ENCODE results near the gene FGFR3.

FGFR3 gene

DNA sequence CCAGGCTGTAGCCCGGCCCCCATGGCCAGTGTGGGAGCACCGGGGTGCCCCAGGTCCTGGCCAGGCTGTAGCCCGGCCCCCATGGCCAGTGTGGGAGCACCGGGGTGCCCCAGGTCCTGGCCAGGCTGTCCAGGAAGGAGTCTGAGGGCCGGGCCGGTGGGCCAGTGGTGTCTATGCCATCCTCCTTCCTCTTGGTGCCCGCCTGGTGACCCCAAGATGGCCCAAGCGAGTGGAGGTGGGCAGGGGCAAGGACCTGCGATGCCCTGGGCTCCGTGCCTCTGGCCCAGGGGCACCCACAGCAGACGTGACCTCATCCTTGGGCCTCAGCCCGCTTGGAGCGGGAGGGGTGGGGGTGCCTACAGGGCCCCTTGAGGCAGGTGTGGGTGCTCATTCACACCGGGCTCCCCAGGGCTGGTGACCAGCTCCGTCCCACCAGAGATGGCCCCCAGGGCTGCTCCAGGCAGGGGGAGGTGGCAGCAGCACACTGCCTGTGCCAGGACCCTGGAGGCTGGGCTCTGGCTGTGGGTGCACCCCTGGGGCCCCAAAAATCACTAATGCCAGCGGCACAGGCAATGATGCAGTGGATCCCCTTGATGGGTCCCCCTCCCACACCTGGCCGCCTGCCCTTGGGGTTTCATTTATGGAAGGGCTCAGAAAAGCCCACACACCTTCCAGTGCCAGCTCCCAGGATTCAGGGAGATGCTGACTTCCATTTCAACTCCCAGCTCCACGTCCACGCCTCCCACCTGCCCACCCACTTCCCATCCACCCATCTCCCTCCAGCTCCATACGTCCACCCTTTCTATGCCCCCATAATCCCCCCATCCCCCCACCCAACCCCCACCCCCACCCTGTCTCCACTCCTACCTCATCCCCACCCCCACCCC, 36.0 kb upstream of the FGFR3 start:
- DNase-seq = no peak

- no peak for DNase-seq
These were observed 35.3 kb upstream of the FGFR3 start for GRCh38 chr4:1757836-1758235.

DNA sequence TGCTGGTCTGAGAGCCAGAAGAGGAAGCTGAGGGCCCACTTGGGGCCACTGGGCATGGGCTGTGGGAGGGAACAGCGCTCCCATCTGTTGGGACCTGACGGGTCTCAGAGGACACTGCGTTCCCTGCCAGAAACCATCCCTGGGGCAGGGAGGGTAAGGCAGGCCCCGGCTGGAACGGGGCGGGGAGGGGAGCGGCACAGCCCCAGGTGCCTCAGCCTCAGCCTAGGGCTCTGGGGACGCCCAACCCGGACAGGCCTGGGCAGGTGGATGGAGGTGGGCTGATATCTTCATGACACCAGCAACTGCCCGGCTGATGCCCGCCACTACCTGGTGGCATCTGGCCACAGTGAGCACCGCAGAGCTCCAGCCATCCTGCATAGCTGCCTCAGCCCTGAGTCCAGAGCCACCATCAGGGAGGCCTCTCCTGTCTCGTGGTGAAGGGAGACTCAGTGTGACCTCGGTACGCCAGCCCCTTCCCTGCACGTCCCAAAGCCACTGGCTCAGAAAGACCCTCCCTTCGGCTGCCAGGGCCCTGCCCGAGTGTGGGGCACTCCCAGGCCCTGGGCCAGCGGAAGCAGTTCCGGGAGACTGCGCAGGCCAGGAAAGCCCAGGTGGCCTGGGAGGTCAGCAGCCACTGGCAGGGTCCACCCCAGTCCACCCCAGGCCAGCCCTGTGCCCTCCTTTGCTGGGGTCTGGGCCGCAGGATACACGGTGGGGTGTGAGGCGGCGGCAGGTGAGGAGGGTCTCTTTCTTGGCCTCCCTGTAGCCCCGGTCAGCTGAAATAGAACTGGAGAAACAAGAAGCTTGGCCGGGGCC, 34.6 kb upstream of the FGFR3 start:
- DNase-seq = no peak

DNA sequence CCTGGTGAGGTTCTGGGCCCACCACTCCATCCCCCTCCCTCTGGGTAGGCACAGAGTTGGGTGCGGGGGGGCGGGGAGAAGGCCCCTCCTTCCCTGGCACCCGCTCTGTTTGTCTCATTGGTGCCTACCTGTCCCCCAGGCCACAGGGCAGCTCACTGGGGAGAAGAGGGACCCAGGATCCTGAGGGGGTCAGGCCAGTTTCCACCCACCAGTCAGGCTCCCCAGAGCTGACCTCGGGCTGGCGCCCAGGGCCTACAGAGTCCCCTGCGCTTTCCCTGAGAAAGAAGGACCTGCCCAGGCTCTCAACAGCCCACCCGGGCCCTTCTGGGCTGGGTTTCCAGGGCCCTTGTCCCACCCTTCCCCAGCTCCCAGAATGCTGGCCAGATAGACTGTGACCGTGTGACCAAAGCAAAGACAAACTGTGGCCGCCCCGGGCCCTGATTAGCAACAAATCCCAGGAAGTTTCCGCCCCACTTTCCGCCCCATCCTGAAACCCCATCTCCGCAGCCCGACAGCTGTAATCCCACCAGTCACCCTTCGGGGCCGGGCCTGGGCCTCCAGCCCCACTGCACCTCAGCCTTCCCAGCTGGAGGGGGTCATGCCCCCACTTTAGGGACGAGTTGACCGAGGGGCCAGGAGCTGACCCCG, 33.8 kb upstream of the FGFR3 start:
- DNase-seq = no peak

GRCh38 chr4:1759818-1760223, 33.3 kb upstream of the FGFR3 start:
- DNase-seq = no peak

- no peak for DNase-seq
These were observed 32.5 kb upstream of the FGFR3 start for GRCh38 chr4:1760521-1761071.

- no peak for DNase-seq
These were observed 31.9 kb upstream of the FGFR3 start for GRCh38 chr4:1761130-1761689.

- DNase-seq = no peak
These were observed 30.7 kb upstream of the FGFR3 start for GRCh38 chr4:1762264-1763010.

DNA sequence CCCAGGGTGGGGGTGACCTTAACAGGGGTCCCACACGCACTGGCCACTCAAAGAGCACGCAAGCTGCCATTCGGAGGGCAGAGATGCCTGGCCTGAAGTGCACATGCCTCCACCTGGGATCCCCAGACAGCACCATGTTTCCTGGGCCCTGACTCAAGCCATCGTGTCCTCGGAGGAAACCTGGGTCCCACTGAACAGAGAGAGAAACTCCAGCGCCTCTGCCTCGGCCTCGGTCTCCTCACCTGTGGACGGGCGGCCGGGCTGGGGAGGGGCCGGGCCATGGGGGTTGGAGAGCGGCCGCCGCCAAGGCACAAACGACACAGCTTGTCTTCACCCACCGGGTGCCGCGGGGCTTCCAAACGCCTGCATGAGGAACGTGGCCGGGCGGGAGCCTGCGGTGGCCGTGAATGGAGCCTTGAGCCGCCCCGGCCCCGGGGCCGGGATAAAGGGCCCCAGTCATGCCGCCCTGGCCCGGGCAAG, 30.0 kb upstream of the FGFR3 start:
- DNase-seq = no peak

GRCh38 chr4:1763550-1764080, 29.5 kb upstream of the FGFR3 start:
- no peak for DNase-seq

- DNase-seq = no peak
These were observed 28.4 kb upstream of the FGFR3 start for GRCh38 chr4:1764670-1765069.

DNA sequence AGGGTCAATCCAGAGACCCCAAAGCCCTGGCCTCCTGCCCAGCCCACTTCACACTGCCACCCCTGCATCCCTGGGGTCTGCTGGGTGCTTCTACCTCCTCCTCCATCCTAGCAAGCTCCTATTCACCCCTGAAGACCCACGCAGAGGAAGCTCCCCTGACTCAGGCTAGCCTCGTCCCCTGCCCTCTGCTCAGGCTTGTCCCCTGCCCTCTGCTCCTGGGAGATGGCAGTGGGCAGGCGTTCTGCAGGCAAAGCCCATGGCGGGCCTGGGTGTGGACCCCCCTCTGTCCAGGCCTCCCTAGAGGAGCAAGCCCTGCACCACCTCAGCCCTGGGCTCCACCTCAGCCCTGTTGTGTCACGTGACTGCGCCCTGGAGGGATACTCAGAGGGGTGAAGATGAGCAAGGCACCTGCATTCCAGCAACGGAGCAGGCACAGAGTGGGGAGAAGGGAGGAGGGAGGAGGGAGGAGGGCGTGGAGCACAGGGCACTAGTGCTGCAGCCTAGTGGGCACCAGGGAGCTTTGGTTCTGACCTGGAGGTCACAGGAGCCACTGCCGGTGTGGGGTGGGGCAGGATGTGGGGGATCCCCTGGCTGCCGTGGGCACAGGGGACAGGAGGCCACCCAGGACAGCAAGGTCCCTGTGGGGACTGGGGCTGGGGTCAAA, 27.6 kb upstream of the FGFR3 start:
- DNase-seq = no peak

- no peak for DNase-seq
These were observed 26.7 kb upstream of the FGFR3 start for GRCh38 chr4:1766106-1767060.

GRCh38 chr4:1767061-1767769, 25.9 kb upstream of the FGFR3 start:
- no peak for DNase-seq

GRCh38 chr4:1767770-1768366, 25.2 kb upstream of the FGFR3 start:
- DNase-seq = no peak

- no peak for DNase-seq
These were observed 24.6 kb upstream of the FGFR3 start for GRCh38 chr4:1768367-1769034.

DNA sequence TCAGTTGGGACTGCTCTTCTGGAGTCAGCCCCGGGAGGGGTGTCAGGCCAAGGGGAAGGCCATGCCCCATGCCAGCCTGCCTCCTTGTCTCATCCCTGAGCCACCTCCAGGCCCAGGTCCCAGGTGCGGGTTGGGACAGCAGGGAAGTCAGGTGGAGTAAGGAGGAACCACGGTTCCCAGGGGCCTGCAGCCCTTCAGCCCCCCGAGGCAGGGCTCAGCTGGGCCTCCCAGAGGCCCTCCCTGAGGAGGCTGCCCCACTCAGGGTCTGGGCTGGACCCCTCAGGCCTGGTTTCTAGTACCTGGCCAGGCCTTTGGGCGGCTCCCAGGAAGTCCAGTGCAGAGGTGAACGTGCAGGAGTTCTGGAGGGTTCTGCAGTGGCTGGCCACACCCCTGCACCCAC, 23.4 kb upstream of the FGFR3 start:
- no peak for DNase-seq

- no peak for DNase-seq
These were observed 22.8 kb upstream of the FGFR3 start for GRCh38 chr4:1770245-1770644.

Data from activated CD4-positive, alpha-beta T cell treated with anti-CD3 and anti-CD28 coated beads, Interleukin-2, Interleukin-6, amounts not matched to agents 100 ng/mL and 50 ng/mL, durations not matched to agents 16 hours and 8 hours (primary cell).